ENCODE results near the gene MTHFR.

MTHFR gene

DNA sequence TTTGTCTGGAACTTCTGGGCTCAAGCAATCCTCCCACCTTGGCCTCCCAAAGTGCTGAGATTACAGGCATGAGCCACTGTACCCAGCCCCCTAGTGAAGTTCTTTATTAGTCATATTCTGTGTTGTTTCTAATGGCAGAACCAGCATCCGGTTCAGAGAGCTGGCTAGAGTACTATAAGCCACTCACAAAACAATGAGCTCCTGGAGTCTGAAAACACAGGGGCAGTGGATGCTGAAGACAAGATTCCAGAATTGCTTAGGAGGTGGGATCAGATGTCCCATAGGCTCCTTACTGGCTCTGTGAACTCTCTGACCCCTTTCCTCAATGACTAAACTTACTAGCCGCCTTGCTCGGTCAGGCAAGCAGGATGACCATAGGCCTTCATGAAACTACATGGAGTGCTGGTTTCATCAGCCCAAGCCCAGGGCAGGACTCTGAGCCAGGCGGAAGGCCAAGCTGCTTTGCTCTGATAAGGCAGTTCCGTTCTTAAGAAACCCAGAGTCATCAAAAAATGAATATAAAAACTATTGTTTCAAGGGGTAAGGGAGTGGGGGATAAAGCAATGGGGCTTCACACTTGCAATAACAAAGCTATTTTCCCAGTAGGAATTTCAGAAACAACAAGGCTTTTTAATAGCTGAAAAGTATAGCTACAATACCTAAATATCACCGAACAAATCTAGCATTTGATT, 8.1 kb downstream of the MTHFR start:
- no peak for DNase-seq (ENCODE audit: low read depth)

DNA sequence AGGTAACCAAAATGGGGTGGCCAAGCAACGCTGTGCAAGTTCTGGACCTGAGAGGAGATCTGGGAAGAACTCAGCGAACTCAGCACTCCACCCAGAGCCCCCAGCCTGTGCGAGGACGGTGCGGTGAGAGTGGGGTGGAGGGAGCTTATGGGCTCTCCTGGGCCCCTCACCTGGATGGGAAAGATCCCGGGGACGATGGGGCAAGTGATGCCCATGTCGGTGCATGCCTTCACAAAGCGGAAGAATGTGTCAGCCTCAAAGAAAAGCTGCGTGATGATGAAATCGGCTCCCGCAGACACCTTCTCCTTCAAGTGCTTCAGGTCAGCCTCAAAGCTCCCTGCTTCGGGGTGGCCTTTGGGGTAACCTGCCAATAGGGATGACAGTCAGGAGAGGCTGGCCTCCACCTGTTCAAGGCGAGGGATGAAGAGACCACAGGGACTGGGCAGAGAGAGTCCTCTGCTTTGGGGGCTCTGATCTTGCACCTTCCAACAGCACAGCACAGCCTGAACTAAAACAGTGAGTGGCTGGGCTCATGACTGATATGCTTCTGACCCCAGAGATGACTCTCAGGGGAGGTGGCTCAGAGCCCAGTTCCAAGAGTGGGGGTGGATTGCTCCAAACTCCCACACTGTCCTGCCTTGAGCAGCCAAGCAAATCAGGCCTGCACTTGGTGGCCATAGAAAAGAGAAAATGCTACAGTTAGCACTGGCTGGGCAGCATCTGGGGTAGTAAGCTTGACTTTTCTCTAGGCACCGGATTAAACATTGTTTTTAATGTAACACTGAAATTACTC, 9.5 kb downstream of the MTHFR start:
- no peak for DNase-seq (ENCODE audit: low read depth)

DNA sequence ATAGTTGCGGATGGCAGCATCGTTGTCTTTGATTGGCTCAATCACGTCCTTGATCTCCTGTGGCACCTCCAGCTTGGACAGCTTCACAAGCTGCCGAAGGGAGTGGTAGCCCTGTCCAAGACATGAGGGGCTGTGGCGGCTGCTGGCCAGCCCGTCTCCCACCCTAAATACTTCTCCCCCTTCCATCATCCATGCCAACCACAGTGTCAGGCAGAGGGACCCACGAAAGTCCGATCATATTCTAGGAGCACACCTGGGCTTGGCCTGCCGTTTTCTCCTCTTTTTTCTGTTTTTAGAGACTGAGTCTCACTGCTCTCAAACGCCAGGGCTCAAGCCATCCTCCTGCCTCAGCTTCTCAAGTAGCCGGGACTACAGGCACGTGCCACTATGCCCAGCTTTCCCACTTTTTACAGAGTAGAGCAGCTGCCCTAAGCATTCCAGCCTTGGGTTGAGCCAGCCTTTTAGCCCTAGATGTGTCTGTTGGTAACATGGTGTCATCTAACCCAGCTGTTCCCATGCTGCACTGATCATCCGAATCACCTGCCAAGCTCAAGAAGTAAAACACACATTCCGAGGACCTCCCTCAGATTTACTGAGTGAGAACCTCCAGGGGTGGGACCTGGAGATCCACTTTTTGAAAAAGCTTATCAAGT, 10.4 kb downstream of the MTHFR start:
- DNase-seq (ENCODE audit: low read depth): no peak

GRCh38 chr1:11794446-11795237, 11.1 kb downstream of the MTHFR start:
- DNase-seq (ENCODE audit: low read depth): no peak

- no peak for DNase-seq (ENCODE audit: low read depth)
Observed at GRCh38 chr1:11793819-11794218, 11.9 kb downstream of the MTHFR start.

DNA sequence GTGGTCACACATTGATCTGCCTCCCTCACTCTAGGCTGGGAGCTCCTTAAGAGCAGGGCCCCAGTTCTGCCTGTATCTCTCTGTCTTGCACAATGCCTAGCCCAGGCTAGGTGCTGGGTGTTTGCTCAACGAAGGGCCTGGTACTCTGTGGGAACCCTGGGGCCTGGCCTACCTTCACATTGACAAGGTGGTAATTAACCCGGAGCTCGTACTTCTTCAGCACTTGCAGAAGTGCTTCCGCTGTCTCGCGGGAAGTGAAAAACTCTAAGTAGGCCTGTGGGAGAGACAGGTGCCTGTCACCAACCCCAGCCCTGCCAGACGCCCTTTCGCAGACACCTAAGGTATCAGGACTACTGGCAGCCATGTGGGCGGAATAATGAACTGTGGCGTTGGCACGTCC, 13.7 kb downstream of the MTHFR start:
- no peak for DNase-seq (ENCODE audit: low read depth)

DNA sequence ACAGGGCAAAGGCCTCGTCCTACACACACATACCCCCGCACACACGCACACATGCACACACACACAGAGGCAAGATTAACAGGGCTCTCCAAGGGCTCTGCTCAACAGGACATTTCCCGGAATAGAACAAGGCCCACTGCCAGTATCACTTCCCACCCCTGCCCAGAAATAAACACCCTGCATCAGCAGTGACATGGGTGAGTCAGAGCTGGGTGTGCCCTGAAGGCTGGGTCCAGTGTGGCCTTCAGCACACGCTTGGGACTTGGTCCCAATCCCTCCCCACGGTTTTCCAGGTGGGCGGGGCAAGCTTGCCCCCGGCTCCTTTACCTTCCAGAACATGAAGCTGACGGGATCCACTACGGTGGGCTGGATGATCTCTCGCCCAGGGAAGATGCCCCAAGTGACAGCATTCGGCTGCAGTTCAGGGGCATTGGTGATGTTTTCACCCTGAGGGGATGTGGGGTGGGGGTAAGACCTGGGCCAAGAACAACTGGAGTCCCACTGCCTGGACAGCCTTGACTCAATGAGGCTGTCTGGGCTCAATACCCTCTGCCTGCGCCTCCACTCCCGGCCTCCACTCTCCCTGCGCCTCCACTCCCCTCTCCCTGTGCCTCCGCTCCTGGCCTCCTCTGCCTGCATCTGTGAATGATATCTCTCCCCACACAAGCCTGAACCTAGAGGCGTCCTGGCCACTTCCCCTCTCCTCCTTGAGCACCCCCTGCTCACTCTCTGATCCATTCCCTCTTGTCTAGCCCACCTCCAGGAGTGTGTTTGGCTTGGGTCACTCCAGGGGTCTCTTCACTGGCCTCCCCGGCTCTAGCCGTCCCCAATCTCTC, 14.7 kb downstream of the MTHFR start:
- DNase-seq (ENCODE audit: low read depth): no peak

DNA sequence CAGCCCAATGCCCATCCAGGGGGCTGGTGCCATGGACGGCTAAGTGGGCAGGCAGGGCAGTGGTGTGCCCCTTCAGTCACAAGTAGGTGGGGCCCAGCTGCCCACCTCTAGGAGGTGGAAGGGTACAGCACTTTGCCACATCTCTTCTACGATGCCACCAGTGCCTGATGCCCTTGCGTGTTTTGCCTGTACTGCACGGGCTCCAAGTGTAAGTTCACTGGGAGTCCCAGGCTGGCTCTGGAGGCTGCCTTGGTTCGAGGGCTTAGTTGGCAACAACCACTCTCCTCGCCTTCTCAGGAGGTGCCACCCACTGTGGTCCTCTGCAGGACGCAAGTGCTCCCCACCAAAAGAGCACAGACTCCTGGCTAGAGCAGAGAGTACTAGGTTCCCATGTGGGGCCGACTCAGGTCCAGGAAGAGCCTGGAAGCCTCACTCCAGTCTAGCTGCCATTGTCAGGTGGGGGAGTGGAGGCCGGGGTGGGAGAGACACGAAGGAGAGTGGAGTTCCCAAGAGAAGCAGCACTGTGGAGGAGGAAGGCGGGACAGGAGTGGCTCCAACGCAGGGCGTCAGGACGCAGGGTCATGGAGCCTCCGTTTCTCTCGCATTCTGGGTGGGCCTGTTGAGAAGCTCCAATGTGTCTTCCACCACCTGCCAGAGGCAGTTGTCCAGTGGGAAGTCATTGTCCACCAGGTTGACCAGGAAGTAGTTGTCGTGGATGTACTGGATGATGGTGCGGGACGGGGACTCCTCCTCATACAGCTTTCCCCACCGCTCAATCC, 15.5 kb downstream of the MTHFR start:
- no peak for DNase-seq (ENCODE audit: low read depth)

GRCh38 chr1:11789126-11790067, 16.4 kb downstream of the MTHFR start:
- no peak for DNase-seq (ENCODE audit: low read depth)

DNA sequence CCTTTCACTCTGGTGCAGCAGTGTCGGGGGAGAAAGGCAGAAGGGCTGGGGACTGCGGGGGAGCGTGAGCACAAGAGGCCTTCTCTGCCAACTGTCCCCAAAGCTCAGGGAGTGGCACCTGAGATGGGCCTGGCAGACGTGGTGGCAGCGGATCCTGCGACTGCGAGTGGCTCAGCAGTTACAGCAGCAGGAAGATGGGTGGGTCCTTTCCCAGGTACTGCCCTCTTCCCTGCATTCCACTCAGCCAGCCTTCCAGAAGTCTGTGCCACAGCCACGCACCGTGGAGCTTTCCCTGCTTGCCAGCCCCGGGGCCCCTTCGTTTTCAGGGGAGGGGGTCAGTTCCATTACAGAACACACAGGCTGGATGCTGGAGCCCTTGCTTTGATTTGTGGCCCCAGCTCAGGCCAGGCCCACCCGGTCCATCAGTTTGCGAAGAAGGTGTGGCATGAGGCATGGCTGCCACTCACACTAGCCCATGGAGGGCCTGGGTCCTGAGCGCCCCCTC, 17.2 kb downstream of the MTHFR start:
- DNase-seq (ENCODE audit: low read depth): no peak

GRCh38 chr1:11787804-11788436, 17.8 kb downstream of the MTHFR start:
- no peak for DNase-seq (ENCODE audit: low read depth)

DNA sequence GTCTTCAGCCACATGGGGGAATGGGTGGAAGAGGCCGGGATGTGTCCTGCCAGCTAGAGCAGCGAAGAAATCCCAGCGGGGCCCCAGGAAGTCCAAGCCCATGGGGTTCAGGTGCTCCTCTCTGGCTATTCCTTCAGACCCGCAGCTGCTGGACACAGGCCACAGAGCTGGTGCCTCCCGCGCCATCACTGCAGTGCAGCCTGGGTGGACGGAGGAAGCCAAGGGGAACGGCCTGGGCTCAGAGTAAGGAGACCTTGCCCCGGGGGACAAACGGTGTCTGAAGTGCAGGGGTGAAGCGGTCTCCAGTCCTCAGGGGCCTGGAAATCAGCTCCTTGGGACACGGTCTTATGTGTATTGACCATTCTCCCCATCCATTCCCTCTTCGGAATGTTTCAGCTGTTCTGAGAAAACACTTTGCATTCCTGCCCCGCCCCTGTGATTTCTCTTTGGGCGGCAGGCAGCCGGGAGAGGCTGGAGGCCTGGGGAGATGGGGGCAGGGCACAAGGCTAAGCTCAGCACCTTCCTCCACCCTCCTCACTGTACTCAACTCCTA, 18.4 kb downstream of the MTHFR start:
- no peak for DNase-seq (ENCODE audit: low read depth)

DNA sequence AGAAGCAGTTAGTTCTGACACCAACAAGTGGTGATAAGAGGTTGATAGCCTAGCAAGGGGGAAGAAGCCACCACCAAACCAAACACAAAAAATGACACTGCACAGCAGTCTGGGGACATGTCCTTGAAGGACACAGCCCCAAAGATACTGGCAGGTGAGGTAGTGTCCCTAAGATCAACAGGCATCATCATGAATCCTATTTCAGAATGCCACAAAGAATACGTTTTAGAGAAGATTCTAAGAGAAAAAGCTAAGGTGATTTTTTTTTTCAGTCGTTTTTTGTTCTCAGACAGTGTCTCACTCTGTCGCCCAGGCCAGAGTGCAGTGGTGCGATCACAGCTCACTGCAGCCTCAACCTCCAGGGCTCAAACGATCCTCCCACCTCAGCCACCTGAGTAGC, 19.6 kb downstream of the MTHFR start:
- DNase-seq (ENCODE audit: low read depth): no peak

DNA sequence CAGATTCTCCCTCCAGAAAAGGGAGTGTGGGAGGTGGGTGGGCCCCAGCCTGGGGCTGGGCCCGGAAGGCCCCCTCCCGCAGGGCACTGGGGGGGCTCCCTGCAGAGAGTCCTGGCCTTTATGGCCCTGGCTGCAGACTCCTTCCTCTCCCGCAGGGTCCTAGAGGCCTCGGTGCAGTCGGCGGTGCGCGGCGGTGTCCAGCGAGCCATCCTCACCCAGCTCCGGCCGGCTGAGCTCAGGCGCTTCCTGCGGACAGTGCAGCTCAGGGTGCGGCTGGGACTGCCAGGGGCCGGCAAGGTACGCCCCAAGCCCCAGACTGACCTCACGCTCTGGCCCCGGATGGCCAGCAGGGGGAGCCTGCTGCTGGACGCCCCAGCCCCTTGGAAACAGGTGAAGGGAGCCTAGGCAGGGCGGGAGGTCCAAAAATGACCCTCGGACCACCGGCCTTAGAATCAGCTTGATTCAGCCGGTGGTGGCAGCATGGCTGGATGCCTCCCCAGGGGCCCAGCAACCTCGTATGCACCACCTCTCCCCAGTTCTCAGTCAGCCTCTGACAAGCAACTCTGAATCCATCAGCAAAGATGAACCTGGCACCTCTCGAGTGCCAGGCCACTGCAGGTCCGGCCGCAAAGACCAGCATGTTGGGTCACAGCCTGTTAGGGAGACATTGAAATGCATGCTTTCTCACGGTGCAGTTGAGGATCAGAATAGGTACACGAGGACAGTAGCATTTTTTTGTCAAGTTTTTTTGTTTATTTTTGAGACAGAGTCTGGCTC, 20.6 kb downstream of the MTHFR start:
- DNase-seq (ENCODE audit: low read depth): peak; percentile 15

GRCh38 chr1:11784256-11784992, 21.3 kb downstream of the MTHFR start:
- DNase-seq (ENCODE audit: low read depth): no peak

DNA sequence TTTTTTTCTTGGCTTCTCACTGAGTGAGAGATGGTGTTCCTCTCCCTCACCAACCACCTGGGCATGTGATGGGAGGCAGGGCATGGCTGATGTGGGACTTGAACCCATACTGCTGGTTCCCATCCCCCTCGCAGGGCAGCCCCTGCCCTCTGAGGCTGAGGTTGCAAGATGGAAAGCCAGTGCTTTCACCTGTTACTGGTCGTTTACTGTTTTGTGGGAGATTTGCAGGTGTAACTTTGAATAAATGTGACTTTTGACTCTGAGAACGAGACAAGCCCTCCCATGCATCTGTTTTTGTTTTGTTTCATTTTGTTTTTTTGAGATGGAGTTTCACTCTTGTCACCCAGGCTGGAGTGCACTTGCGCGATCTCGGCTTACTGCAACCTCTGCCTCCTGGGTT, 22.2 kb downstream of the MTHFR start:
- DNase-seq (ENCODE audit: low read depth): no peak

- no peak for DNase-seq (ENCODE audit: low read depth)
Observed at GRCh38 chr1:11782127-11782708, 23.5 kb downstream of the MTHFR start.
